WERI-Rb-1 (cell line): ENCODE measurements around the gene CHTF18.
"Not testable (repeated sequence)": the region's sequence is repeated elsewhere in the genome, so short reads cannot be mapped to it uniquely, and the experiment has no call there.

ENCODE experiments used
- DNase-seq: peaks from one replicate; pipeline ENCODE4 v3.0.0-alpha.2; 2020
- H3K27ac ChIP-seq: fragments of 250-450 bp; sonication (Bioruptor Pico); 2 replicates; pipeline ENCODE4 v1.5.1; 2020; ENCODE audit warnings: mild to moderate bottlenecking, moderate library complexity
- H3K27me3 ChIP-seq: fragments of 250-450 bp; sonication (Bioruptor Pico); 2 replicates; pipeline ENCODE4 v1.5.1; 2021; ENCODE audit warnings: mild to moderate bottlenecking, low read depth, moderate library complexity; ENCODE audit not compliant: insufficient read depth, severe bottlenecking
- H3K36me3 ChIP-seq: fragments of 250-450 bp; sonication (Bioruptor Pico); 2 replicates; pipeline ENCODE4 v1.5.1; 2020; ENCODE audit warnings: mild to moderate bottlenecking, moderate library complexity
- H3K4me3 ChIP-seq: 2 replicates; pipeline ENCODE4 v1.5.1; 2011; ENCODE audit warnings: low read depth, mild to moderate bottlenecking, control low read depth, low read length
- H3K9me3 ChIP-seq: fragments of 250-450 bp; sonication (Bioruptor Pico); 2 replicates; pipeline ENCODE4 v1.5.1; 2021; ENCODE audit warnings: mild to moderate bottlenecking, moderate library complexity; ENCODE audit not compliant: severe bottlenecking
- CTCF ChIP-seq: IDR thresholded peaks from 2 replicates; pipeline ENCODE4 v1.5.1; 2011; ENCODE audit warnings: low read depth, mild to moderate bottlenecking, control low read depth, inconsistent platforms, low read length

Gene CHTF18

GRCh38 chr16:770411-770810 is 18.0 kb upstream of the CHTF18 start:
- no peak for DNase-seq
- H3K4me3 ChIP-seq = no peak overlapping the region
- no peaks in the 10 kb centered on the region for H3K9me3 ChIP-seq
- H3K27ac ChIP-seq = no peak overlapping the region
- no peaks in the 10 kb centered on the region for H3K27me3 ChIP-seq
- TF ChIP-seq CTCF = no peak
- no peaks in the 10 kb centered on the region for H3K36me3 ChIP-seq

DNA sequence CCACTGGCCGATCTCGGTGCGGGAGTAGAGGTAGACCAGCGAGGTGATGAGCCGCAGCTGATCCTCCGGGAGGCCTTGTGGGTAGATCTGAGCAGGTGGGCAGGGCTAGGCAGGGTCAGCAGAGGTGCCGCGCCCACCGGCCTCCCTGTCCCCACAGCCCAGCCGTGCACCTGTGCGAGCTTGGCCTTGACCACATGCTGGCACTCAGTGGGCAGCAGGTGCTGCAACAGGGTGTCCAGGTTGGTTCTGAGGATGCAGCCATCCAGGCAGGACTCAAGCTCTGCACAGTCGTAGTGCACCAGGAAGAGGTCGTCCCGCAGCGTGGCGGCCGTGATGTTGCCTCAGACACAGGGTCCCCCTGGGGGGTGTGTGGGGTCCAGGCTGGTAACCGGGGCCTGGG is 15.5 kb upstream of the CHTF18 start:
- Histone ChIP-seq H3K27ac (no peak overlapping the region), H3K4me3 (no peak overlapping the region), H3K36me3 (no peaks in the 10 kb centered on the region), H3K9me3 (no peaks in the 10 kb centered on the region), H3K27me3 (no peaks in the 10 kb centered on the region)
- no peak for DNase-seq
- TF ChIP-seq CTCF = no peak

DNA sequence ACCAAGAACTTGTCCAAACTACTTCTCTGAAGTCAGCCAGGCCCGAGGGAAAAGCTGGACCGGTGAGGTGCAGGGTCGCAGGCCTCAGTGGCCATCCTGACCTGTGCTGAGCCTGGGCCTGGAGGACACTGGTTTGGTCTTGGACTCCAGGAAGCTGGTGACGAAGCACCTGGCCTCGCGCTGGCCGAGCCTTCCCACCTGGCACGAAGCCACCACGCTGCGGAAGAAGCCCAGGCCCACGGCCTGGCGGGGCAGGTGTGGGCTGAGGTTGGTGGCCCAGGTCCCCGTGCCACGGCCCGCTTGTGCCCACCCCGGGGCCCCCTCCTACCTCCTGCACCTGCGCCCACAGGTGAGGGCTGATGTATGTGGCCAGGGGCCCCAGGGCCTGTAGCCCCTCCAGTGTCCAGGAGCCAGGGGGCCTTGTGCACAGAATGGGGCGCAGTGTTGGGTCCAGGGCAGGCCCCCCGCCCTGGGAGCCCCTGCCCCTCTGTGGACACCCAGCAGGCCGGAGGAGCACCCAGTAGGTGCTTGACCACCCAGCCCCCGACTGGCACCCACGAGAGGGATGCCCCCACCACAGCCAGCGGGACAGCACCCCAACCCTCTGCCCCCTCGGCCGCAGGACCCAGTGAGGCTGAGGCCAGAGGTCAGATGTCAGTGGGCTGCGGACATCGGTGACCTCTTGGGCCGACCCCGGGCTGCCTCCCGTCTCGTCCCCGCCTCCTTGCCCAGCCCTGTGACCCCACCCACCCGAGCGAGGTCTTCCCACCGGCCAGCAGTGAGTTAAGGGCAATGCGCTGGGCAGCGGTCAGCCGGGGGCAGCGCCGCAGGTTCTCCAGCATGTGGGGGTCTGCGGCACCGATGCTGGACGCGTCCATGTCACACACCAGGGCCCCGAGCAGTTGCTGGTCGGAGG is 14.1 kb upstream of the CHTF18 start:
- Histone ChIP-seq H3K27ac (no peak overlapping the region), H3K9me3 (no peaks in the 10 kb centered on the region), H3K4me3 (no peak overlapping the region), H3K27me3 (no peaks in the 10 kb centered on the region), H3K36me3 (no peaks in the 10 kb centered on the region)
- TF ChIP-seq CTCF = no peak
- no peak for DNase-seq

- no peak overlapping the region for H3K27ac ChIP-seq
- no peak for TF ChIP-seq CTCF
- no peaks in the 10 kb centered on the region for H3K36me3 ChIP-seq
- no peaks in the 10 kb centered on the region for H3K27me3 ChIP-seq
- H3K9me3 ChIP-seq = no peaks in the 10 kb centered on the region
- no peak for DNase-seq
- H3K4me3 ChIP-seq = no peak overlapping the region
These were observed 13.1 kb upstream of the CHTF18 start for GRCh38 chr16:775236-775796.

DNA sequence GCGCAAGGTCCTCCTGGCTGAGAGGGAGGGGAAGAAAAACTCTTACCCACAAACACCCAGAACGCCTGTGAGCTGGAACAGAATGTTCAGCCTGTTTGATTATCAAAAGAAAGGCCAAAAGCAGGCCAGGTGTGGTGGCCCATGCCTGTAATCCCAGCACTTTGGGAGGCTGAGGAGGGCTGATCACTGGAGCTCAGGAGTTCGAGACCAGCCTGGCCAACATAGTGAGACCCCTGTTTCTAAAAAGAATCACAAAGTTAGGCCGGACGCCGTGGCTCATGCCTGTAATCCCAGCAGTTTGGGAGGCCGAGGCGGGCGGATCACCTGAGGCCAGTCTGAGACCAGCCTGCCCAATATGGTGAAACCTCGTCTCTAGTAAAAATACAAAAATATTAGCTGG is 12.1 kb upstream of the CHTF18 start:
- not testable (repeated sequence) for H3K9me3 ChIP-seq

GRCh38 chr16:776824-777223 is 11.6 kb upstream of the CHTF18 start:
- Histone ChIP-seq H3K9me3 (no peaks in the 10 kb centered on the region), H3K27ac (no peak overlapping the region), H3K36me3 (no peaks in the 10 kb centered on the region), H3K4me3 (no peak overlapping the region), H3K27me3 (no peaks in the 10 kb centered on the region)
- DNase-seq = no peak
- no peak for TF ChIP-seq CTCF

More for the DNA sequence above, 12.1 kb upstream of the CHTF18 start:
- not testable (repeated sequence) for H3K27ac ChIP-seq, H3K4me3 ChIP-seq, H3K27me3 ChIP-seq, DNase-seq, H3K36me3 ChIP-seq
